ENCODE data around the gene SEMA6A. TPM values are rescaled to one million over a fixed set of nuclear protein-coding genes. Genes with fewer than 3 reads are reported as not detected.
"Not testable (repeated sequence)": the region's sequence is repeated elsewhere in the genome, so short reads cannot be mapped to it uniquely, and the experiment has no call there.

SEMA6A gene
- total and polyA plus RNA-seq, 2 donors, result 6.6 to 54.0 TPM

- Histone ChIP-seq H3K4me1 (ENCODE audit: insufficient read depth) (no peaks in the 10 kb centered on the region), H3K4me3 (ENCODE audit: low read depth, low read length) (no peak overlapping the region), H3K36me3 (ENCODE audit: insufficient read depth) (no peaks in the 10 kb centered on the region), H3K27ac (ENCODE audit: low read depth) (no peak overlapping the region)
- DNase-seq (ENCODE audit: extremely low spot score), result no peak
- 87% methylated on average over 4 of the region's 4 CpGs for WGBS
These were observed 21.3 kb downstream of the SEMA6A start for GRCh38 chr5:116553366-116553765.

- Histone ChIP-seq H3K4me3 (ENCODE audit: low read depth, low read length) (no peak overlapping the region), H3K27ac (ENCODE audit: low read depth) (no peak overlapping the region), H3K4me1 (ENCODE audit: insufficient read depth) (no peaks in the 10 kb centered on the region), H3K36me3 (ENCODE audit: insufficient read depth) (no peaks in the 10 kb centered on the region)
- DNase-seq (ENCODE audit: extremely low spot score), result no peak
These were observed 24.5 kb downstream of the SEMA6A start for GRCh38 chr5:116550082-116550481.

GRCh38 chr5:116546743-116547124 is 27.9 kb downstream of the SEMA6A start:
- no peak for DNase-seq (ENCODE audit: extremely low spot score)

GRCh38 chr5:116546033-116546742 is 28.4 kb downstream of the SEMA6A start:
- Histone ChIP-seq H3K4me3 (ENCODE audit: low read depth, low read length) (no peak overlapping the region), H3K36me3 (ENCODE audit: insufficient read depth) (no peaks in the 10 kb centered on the region), H3K27ac (ENCODE audit: low read depth) (no peak overlapping the region), H3K4me1 (ENCODE audit: insufficient read depth) (no peaks in the 10 kb centered on the region)
- DNase-seq (ENCODE audit: extremely low spot score), result no peak
- WGBS, result 97% methylated on average over 1 of the region's 1 CpG

More at GRCh38 chr5:116546743-116547124, 27.9 kb downstream of the SEMA6A start:
- Histone ChIP-seq H3K27ac (ENCODE audit: low read depth) (no peak overlapping the region), H3K4me1 (ENCODE audit: insufficient read depth) (no peaks in the 10 kb centered on the region), H3K4me3 (ENCODE audit: low read depth, low read length) (no peak overlapping the region), H3K36me3 (ENCODE audit: insufficient read depth) (no peaks in the 10 kb centered on the region)
- 81% methylated on average over 1 of the region's 1 CpG for WGBS

- not testable (repeated sequence) for H3K4me1 ChIP-seq (ENCODE audit: insufficient read depth); DNase-seq (ENCODE audit: extremely low spot score); H3K27ac ChIP-seq (ENCODE audit: low read depth); H3K4me3 ChIP-seq (ENCODE audit: low read depth, low read length); H3K36me3 ChIP-seq (ENCODE audit: insufficient read depth)
- 97% methylated on average over 6 of the region's 6 CpGs for WGBS
These were observed 29.2 kb downstream of the SEMA6A start for GRCh38 chr5:116545465-116545864.

GRCh38 chr5:116544531-116545241 is 29.9 kb downstream of the SEMA6A start:
- Histone ChIP-seq H3K27ac (ENCODE audit: low read depth) (no peak overlapping the region), H3K4me1 (ENCODE audit: insufficient read depth) (no peaks in the 10 kb centered on the region), H3K36me3 (ENCODE audit: insufficient read depth) (no peaks in the 10 kb centered on the region), H3K4me3 (ENCODE audit: low read depth, low read length) (no peak overlapping the region)
- DNase-seq (ENCODE audit: extremely low spot score), result no peak
- whole genome bisulfite sequencing, result 98% methylated on average over 3 of the region's 3 CpGs

GRCh38 chr5:116543501-116543900 is 31.1 kb downstream of the SEMA6A start:
- no peaks in the 10 kb centered on the region for H3K4me1 ChIP-seq (ENCODE audit: insufficient read depth)
- H3K27ac ChIP-seq (ENCODE audit: low read depth), result no peak overlapping the region
- WGBS, result 26% methylated on average over 3 of the region's 3 CpGs
- no peak for DNase-seq (ENCODE audit: extremely low spot score)
- H3K36me3 ChIP-seq (ENCODE audit: insufficient read depth), result no peaks in the 10 kb centered on the region
- no peak overlapping the region for H3K4me3 ChIP-seq (ENCODE audit: low read depth, low read length)

GRCh38 chr5:116542619-116543018 is 32.0 kb downstream of the SEMA6A start:
- H3K4me1 ChIP-seq (ENCODE audit: insufficient read depth), result no peaks in the 10 kb centered on the region
- DNase-seq (ENCODE audit: extremely low spot score), result no peak
- H3K4me3 ChIP-seq (ENCODE audit: low read depth, low read length), result no peak overlapping the region
- H3K36me3 ChIP-seq (ENCODE audit: insufficient read depth), result no peaks in the 10 kb centered on the region
- H3K27ac ChIP-seq (ENCODE audit: low read depth), result no peak overlapping the region
- WGBS, result 87% methylated on average over 3 of the region's 3 CpGs

- Histone ChIP-seq H3K27ac (ENCODE audit: low read depth) (no peak overlapping the region), H3K4me3 (ENCODE audit: low read depth, low read length) (no peak overlapping the region), H3K36me3 (ENCODE audit: insufficient read depth) (no peaks in the 10 kb centered on the region), H3K4me1 (ENCODE audit: insufficient read depth) (no peaks in the 10 kb centered on the region)
- 85% methylated on average over 3 of the region's 3 CpGs for WGBS
- no peak for DNase-seq (ENCODE audit: extremely low spot score)
These were observed 35.4 kb downstream of the SEMA6A start for GRCh38 chr5:116539222-116539621.

- 82% methylated on average over 11 of the region's 11 CpGs for WGBS
- no peak overlapping the region for H3K4me3 ChIP-seq (ENCODE audit: low read depth, low read length)
- no peaks in the 10 kb centered on the region for H3K4me1 ChIP-seq (ENCODE audit: insufficient read depth)
- no peaks in the 10 kb centered on the region for H3K36me3 ChIP-seq (ENCODE audit: insufficient read depth)
- DNase-seq (ENCODE audit: extremely low spot score), result no peak
- H3K27ac ChIP-seq (ENCODE audit: low read depth), result no peak overlapping the region
These were observed 38.1 kb downstream of the SEMA6A start for GRCh38 chr5:116536316-116537083.

- Histone ChIP-seq H3K36me3 (ENCODE audit: insufficient read depth) (no peaks in the 10 kb centered on the region), H3K4me1 (ENCODE audit: insufficient read depth) (no peaks in the 10 kb centered on the region), H3K27ac (ENCODE audit: low read depth) (no peak overlapping the region), H3K4me3 (ENCODE audit: low read depth, low read length) (no peak overlapping the region)
- WGBS, result 86% methylated on average over 2 of the region's 2 CpGs
- no peak for DNase-seq (ENCODE audit: extremely low spot score)
These were observed 39.5 kb downstream of the SEMA6A start for GRCh38 chr5:116534964-116535651.

- 52% methylated on average over 3 of the region's 3 CpGs for WGBS
- H3K27ac ChIP-seq (ENCODE audit: low read depth), result no peak overlapping the region
- no peaks in the 10 kb centered on the region for H3K36me3 ChIP-seq (ENCODE audit: insufficient read depth)
- H3K4me3 ChIP-seq (ENCODE audit: low read depth, low read length), result no peak overlapping the region
- no peaks in the 10 kb centered on the region for H3K4me1 ChIP-seq (ENCODE audit: insufficient read depth)
- no peak for DNase-seq (ENCODE audit: extremely low spot score)
These were observed 41.7 kb downstream of the SEMA6A start for GRCh38 chr5:116532762-116533525.

GRCh38 chr5:116531635-116532034 is 43.0 kb downstream of the SEMA6A start:
- Histone ChIP-seq H3K27ac (ENCODE audit: low read depth) (no peak overlapping the region), H3K36me3 (ENCODE audit: insufficient read depth) (no peaks in the 10 kb centered on the region), H3K4me3 (ENCODE audit: low read depth, low read length) (no peak overlapping the region), H3K4me1 (ENCODE audit: insufficient read depth) (no peaks in the 10 kb centered on the region)
- DNase-seq (ENCODE audit: extremely low spot score), result no peak
- WGBS, result 80% methylated on average over 1 of the region's 1 CpG
